Measurements from ENCODE around the gene ZNF654. TPM values are rescaled to one million over a fixed set of nuclear protein-coding genes. Genes with fewer than 3 reads are reported as not detected.

The ZNF654 gene
- total RNA-seq, 1 donor from 2014 or later = 18.7 TPM

DNA sequence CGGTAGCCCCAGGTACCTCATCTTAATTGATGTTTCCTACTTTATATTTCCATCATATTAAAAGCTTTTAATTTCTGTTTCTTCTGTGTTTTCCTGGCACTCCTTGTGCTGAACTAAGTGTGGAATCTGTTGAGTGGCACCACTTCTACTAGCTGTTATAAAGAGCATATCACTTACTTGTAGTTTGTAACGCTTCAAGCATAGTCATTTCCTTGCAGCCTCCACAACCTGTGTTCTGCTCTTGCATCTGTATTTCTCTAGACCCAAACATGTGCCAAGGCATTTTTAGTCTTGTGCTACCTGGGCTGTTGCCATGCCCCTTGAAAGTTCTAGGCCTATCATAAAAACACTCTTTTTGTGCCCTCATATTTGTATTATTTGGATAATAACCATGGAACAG is 16.0 kb downstream of the ZNF654 start:
- Mint-ChIP-seq H3K4me1 (ENCODE audit: low read depth, unreplicated experiment) (no peaks in the 10 kb centered on the region), H3K27me3 (ENCODE audit: low read depth, unreplicated experiment) (no peaks in the 10 kb centered on the region), H3K36me3 (ENCODE audit: low read depth, unreplicated experiment) (no peaks in the 10 kb centered on the region), H3K27ac (ENCODE audit: unreplicated experiment) (no peak overlapping the region), H3K9me3 (ENCODE audit: unreplicated experiment) (no peaks in the 10 kb centered on the region), H3K4me3 (ENCODE audit: unreplicated experiment) (no peak overlapping the region)
- Histone ChIP-seq H3K36me3 (ENCODE audit: insufficient read depth, low read length) (no peaks in the 10 kb centered on the region), H2AFZ (ENCODE audit: low read depth, low read length) (no peak overlapping the region), H3K9ac (ENCODE audit: low read length) (no peak overlapping the region), H3K79me2 (ENCODE audit: insufficient read depth, low read length) (peaks cover 91% of the 10 kb centered on the region), H4K20me1 (ENCODE audit: insufficient read depth, low read length) (peaks cover 47% of the 10 kb centered on the region), H3K4me2 (ENCODE audit: low read length) (no peak overlapping the region), H3K4me3 (ENCODE audit: insufficient read depth, low read depth, low read length) (no peak overlapping the region), H3K9me3 (ENCODE audit: insufficient read depth, low read depth, low read length) (peaks cover 4% of the 10 kb centered on the region), H3K27ac (ENCODE audit: low read depth, low read length) (no peak overlapping the region), H3K4me1 (ENCODE audit: insufficient read depth, low read length) (no peaks in the 10 kb centered on the region), H3K27me3 (ENCODE audit: insufficient read depth, low read length) (no peaks in the 10 kb centered on the region)
- TF ChIP-seq, protein P1, sequence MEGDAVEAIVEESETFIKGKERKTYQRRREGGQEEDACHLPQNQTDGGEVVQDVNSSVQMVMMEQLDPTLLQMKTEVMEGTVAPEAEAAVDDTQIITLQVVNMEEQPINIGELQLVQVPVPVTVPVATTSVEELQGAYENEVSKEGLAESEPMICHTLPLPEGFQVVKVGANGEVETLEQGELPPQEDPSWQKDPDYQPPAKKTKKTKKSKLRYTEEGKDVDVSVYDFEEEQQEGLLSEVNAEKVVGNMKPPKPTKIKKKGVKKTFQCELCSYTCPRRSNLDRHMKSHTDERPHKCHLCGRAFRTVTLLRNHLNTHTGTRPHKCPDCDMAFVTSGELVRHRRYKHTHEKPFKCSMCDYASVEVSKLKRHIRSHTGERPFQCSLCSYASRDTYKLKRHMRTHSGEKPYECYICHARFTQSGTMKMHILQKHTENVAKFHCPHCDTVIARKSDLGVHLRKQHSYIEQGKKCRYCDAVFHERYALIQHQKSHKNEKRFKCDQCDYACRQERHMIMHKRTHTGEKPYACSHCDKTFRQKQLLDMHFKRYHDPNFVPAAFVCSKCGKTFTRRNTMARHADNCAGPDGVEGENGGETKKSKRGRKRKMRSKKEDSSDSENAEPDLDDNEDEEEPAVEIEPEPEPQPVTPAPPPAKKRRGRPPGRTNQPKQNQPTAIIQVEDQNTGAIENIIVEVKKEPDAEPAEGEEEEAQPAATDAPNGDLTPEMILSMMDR (IDR thresholded peaks at IDR 0.05; ENCODE audit: insufficient read depth, low read depth, low read length) = no peak
- TF ChIP-seq EZH2 (IDR thresholded peaks at IDR 0.05; ENCODE audit: insufficient read depth, low read length) = no peak
- FAIRE-seq (no peak), DNase-seq (ENCODE audit: low read depth) (no peak)

- Histone ChIP-seq H3K4me1 (ENCODE audit: insufficient read depth, low read length) (no peaks in the 10 kb centered on the region), H3K27ac (ENCODE audit: low read depth, low read length) (no peak overlapping the region), H3K79me2 (ENCODE audit: insufficient read depth, low read length) (peaks cover 90% of the 10 kb centered on the region), H3K4me2 (ENCODE audit: low read length) (no peak overlapping the region), H3K4me3 (ENCODE audit: insufficient read depth, low read depth, low read length) (no peak overlapping the region), H2AFZ (ENCODE audit: low read depth, low read length) (no peak overlapping the region), H3K27me3 (ENCODE audit: insufficient read depth, low read length) (no peaks in the 10 kb centered on the region), H4K20me1 (ENCODE audit: insufficient read depth, low read length) (peaks cover 48% of the 10 kb centered on the region), H3K36me3 (ENCODE audit: insufficient read depth, low read length) (no peaks in the 10 kb centered on the region), H3K9me3 (ENCODE audit: insufficient read depth, low read depth, low read length) (peaks cover 4% of the 10 kb centered on the region), H3K9ac (ENCODE audit: low read length) (no peak overlapping the region)
- no peaks in the 10 kb centered on the region for H3K9me3 Mint-ChIP-seq (ENCODE audit: unreplicated experiment)
- H3K27ac Mint-ChIP-seq (ENCODE audit: unreplicated experiment) = no peak overlapping the region
- no peaks in the 10 kb centered on the region for H3K4me1 Mint-ChIP-seq (ENCODE audit: low read depth, unreplicated experiment)
- H3K4me3 Mint-ChIP-seq (ENCODE audit: unreplicated experiment) = no peak overlapping the region
- H3K36me3 Mint-ChIP-seq (ENCODE audit: low read depth, unreplicated experiment) = no peaks in the 10 kb centered on the region
- no peak for DNase-seq (ENCODE audit: low read depth)
- no peak for TF ChIP-seq EZH2 (IDR thresholded peaks at IDR 0.05; ENCODE audit: insufficient read depth, low read length)
- TF ChIP-seq, protein P1 (IDR thresholded peaks at IDR 0.05; ENCODE audit: insufficient read depth, low read depth, low read length) = no peak
- no peaks in the 10 kb centered on the region for H3K27me3 Mint-ChIP-seq (ENCODE audit: low read depth, unreplicated experiment)
- no peak for FAIRE-seq
These were observed 16.4 kb downstream of the ZNF654 start for GRCh38 chr3:88075497-88075896.

DNA sequence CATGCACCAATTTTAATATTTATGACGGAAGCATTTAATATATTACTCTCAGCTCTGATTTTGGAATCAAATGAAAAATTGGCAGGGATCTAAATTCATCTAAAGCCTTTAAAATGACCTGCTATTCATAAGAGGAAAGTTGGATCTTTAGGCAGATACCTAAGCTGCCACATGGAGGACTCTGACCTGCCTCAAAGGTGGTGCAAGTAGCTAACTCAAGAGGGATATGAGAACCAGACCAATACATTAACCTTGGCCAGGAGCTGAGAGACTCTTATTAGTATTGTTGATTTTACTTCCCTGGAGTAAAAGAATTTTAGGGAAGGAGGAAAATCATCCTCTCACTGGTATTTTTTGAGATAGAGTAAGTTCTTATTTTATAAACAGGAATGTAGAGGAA is 17.7 kb downstream of the ZNF654 start:
- Histone ChIP-seq H3K9me3 (ENCODE audit: insufficient read depth, low read depth, low read length) (peaks cover 4% of the 10 kb centered on the region), H4K20me1 (ENCODE audit: insufficient read depth, low read length) (peaks cover 49% of the 10 kb centered on the region), H3K79me2 (ENCODE audit: insufficient read depth, low read length) (peaks cover 96% of the 10 kb centered on the region), H3K36me3 (ENCODE audit: insufficient read depth, low read length) (no peaks in the 10 kb centered on the region), H3K9ac (ENCODE audit: low read length) (no peak overlapping the region), H3K4me3 (ENCODE audit: insufficient read depth, low read depth, low read length) (no peak overlapping the region), H2AFZ (ENCODE audit: low read depth, low read length) (no peak overlapping the region), H3K27me3 (ENCODE audit: insufficient read depth, low read length) (no peaks in the 10 kb centered on the region), H3K27ac (ENCODE audit: low read depth, low read length) (no peak overlapping the region), H3K4me2 (ENCODE audit: low read length) (no peak overlapping the region), H3K4me1 (ENCODE audit: insufficient read depth, low read length) (no peaks in the 10 kb centered on the region)
- TF ChIP-seq, protein P1 (IDR thresholded peaks at IDR 0.05; ENCODE audit: insufficient read depth, low read depth, low read length) = no peak
- TF ChIP-seq EZH2 (IDR thresholded peaks at IDR 0.05; ENCODE audit: insufficient read depth, low read length) = no peak
- H3K27ac Mint-ChIP-seq (ENCODE audit: unreplicated experiment) = no peak overlapping the region
- H3K4me1 Mint-ChIP-seq (ENCODE audit: low read depth, unreplicated experiment) = no peaks in the 10 kb centered on the region
- no peaks in the 10 kb centered on the region for H3K36me3 Mint-ChIP-seq (ENCODE audit: low read depth, unreplicated experiment)
- no peaks in the 10 kb centered on the region for H3K9me3 Mint-ChIP-seq (ENCODE audit: unreplicated experiment)
- no peak overlapping the region for H3K4me3 Mint-ChIP-seq (ENCODE audit: unreplicated experiment)
- H3K27me3 Mint-ChIP-seq (ENCODE audit: low read depth, unreplicated experiment) = no peaks in the 10 kb centered on the region
- no peak for FAIRE-seq
- DNase-seq (ENCODE audit: low read depth) = no peak

Measured in astrocyte (in vitro differentiated cells and primary cell).